ENCODE measurements around the gene MAP3K4.

Gene MAP3K4

GRCh38 chr6:160965893-160966292 is 25.7 kb upstream of the MAP3K4 start:
- TF ChIP-seq BACH2 (CRISPR knock-in tag; IDR thresholded peaks at IDR 0.05; ENCODE audit: borderline replicate concordance) (no peak), POU6F1 (CRISPR knock-in tag; IDR thresholded peaks at IDR 0.05; ENCODE audit: borderline replicate concordance, low read depth) (no peak), PATZ1 (CRISPR knock-in tag; IDR thresholded peaks at IDR 0.05; ENCODE audit: borderline replicate concordance) (no peak), ZNF70 (CRISPR knock-in tag; IDR thresholded peaks at IDR 0.05) (no peak), ESRRG (CRISPR knock-in tag; IDR thresholded peaks at IDR 0.05) (no peak), ZNF565 (CRISPR knock-in tag; conservative IDR thresholded peaks at IDR 0.05; ENCODE audit: low read depth) (no peak), PPARA (CRISPR knock-in tag; IDR thresholded peaks at IDR 0.05; ENCODE audit: borderline replicate concordance) (no peak), ZFP3 (CRISPR knock-in tag; IDR thresholded peaks at IDR 0.05) (no peak), TSHZ2 (CRISPR knock-in tag; IDR thresholded peaks at IDR 0.05) (no peak), ZFP30 (CRISPR knock-in tag; IDR thresholded peaks at IDR 0.05) (no peak), ISL1 (CRISPR knock-in tag; IDR thresholded peaks at IDR 0.05) (no peak)
- ATAC-seq: no peak

GRCh38 chr6:160966493-160967229 is 24.9 kb upstream of the MAP3K4 start:
- no peak for ATAC-seq
- TF ChIP-seq CSRNP3 (CRISPR knock-in tag; IDR thresholded peaks at IDR 0.05) (no peak), RARB (CRISPR knock-in tag; IDR thresholded peaks at IDR 0.05) (no peak), ZC3H10 (CRISPR knock-in tag; IDR thresholded peaks at IDR 0.05) (no peak), TCF4 (CRISPR knock-in tag; IDR thresholded peaks at IDR 0.05; ENCODE audit: borderline replicate concordance) (no peak), PPARA (CRISPR knock-in tag; IDR thresholded peaks at IDR 0.05; ENCODE audit: borderline replicate concordance) (no peak), GLIS3 (CRISPR knock-in tag; IDR thresholded peaks at IDR 0.05) (no peak), BACH2 (CRISPR knock-in tag; IDR thresholded peaks at IDR 0.05; ENCODE audit: borderline replicate concordance) (no peak), CSDC2 (CRISPR knock-in tag; IDR thresholded peaks at IDR 0.05) (no peak), ZFP30 (CRISPR knock-in tag; IDR thresholded peaks at IDR 0.05) (no peak), TOX (CRISPR knock-in tag; IDR thresholded peaks at IDR 0.05; ENCODE audit: borderline replicate concordance) (no peak), TSHZ2 (CRISPR knock-in tag; IDR thresholded peaks at IDR 0.05) (no peak)

GRCh38 chr6:160967351-160967750 is 24.2 kb upstream of the MAP3K4 start:
- TF ChIP-seq SNAI2 (CRISPR knock-in tag; IDR thresholded peaks at IDR 0.05) (no peak), CREB5 (CRISPR knock-in tag; IDR thresholded peaks at IDR 0.05; ENCODE audit: low read depth) (no peak), OSR1 (CRISPR knock-in tag; IDR thresholded peaks at IDR 0.05) (no peak), CSDC2 (CRISPR knock-in tag; IDR thresholded peaks at IDR 0.05) (no peak), POU6F1 (CRISPR knock-in tag; IDR thresholded peaks at IDR 0.05; ENCODE audit: borderline replicate concordance, low read depth) (no peak), ZC3H10 (CRISPR knock-in tag; IDR thresholded peaks at IDR 0.05) (no peak), ZNF8 (CRISPR knock-in tag; IDR thresholded peaks at IDR 0.05) (no peak), BACH2 (CRISPR knock-in tag; IDR thresholded peaks at IDR 0.05; ENCODE audit: borderline replicate concordance) (no peak), ZFP3 (CRISPR knock-in tag; IDR thresholded peaks at IDR 0.05) (no peak), ZNF70 (CRISPR knock-in tag; IDR thresholded peaks at IDR 0.05) (no peak), ISL1 (CRISPR knock-in tag; IDR thresholded peaks at IDR 0.05) (no peak), PPARA (CRISPR knock-in tag; IDR thresholded peaks at IDR 0.05; ENCODE audit: borderline replicate concordance) (no peak), GLIS3 (CRISPR knock-in tag; IDR thresholded peaks at IDR 0.05) (no peak)
- ATAC-seq: no peak
